Measurements from ENCODE around the gene DFFB. TPM values are rescaled to one million over a fixed set of nuclear protein-coding genes. Genes with fewer than 3 reads are reported as not detected.

Gene DFFB
- total RNA-seq, 4 donors from 2014 or later, result 0.51 to 17.9 (median 9.3) TPM

GRCh38 chr1:3907031-3907534 is 49.8 kb downstream of the DFFB start:
- no peak for TF ChIP-seq POLR2A (IDR thresholded peaks at IDR 0.05)
- TF ChIP-seq, protein P1, sequence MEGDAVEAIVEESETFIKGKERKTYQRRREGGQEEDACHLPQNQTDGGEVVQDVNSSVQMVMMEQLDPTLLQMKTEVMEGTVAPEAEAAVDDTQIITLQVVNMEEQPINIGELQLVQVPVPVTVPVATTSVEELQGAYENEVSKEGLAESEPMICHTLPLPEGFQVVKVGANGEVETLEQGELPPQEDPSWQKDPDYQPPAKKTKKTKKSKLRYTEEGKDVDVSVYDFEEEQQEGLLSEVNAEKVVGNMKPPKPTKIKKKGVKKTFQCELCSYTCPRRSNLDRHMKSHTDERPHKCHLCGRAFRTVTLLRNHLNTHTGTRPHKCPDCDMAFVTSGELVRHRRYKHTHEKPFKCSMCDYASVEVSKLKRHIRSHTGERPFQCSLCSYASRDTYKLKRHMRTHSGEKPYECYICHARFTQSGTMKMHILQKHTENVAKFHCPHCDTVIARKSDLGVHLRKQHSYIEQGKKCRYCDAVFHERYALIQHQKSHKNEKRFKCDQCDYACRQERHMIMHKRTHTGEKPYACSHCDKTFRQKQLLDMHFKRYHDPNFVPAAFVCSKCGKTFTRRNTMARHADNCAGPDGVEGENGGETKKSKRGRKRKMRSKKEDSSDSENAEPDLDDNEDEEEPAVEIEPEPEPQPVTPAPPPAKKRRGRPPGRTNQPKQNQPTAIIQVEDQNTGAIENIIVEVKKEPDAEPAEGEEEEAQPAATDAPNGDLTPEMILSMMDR (IDR thresholded peaks at IDR 0.05), result no peak
- Histone ChIP-seq H3K4me3 (no peak overlapping the region), H3K27ac (no peak overlapping the region), H3K36me3 (no peaks in the 10 kb centered on the region), H3K27me3 (no peaks in the 10 kb centered on the region), H3K9me3 (no peaks in the 10 kb centered on the region), H3K4me1 (no peaks in the 10 kb centered on the region)
- intact Hi-C loops (cut with DNase I; ENCODE audit: low total_unique reads), result no loop called here
- no peak for DNase-seq

GRCh38 chr1:3907621-3908165 is 50.4 kb downstream of the DFFB start:
- no peak for TF ChIP-seq POLR2A (IDR thresholded peaks at IDR 0.05)
- TF ChIP-seq, protein P1 (IDR thresholded peaks at IDR 0.05), result no peak
- no peaks in the 10 kb centered on the region for H3K4me1 ChIP-seq
- H3K27me3 ChIP-seq, result no peaks in the 10 kb centered on the region
- H3K4me3 ChIP-seq, result no peak overlapping the region
- H3K9me3 ChIP-seq, result no peaks in the 10 kb centered on the region
- intact Hi-C loops (cut with DNase I; ENCODE audit: low total_unique reads), result no loop called here
- no peak overlapping the region for H3K27ac ChIP-seq
- no peaks in the 10 kb centered on the region for H3K36me3 ChIP-seq
- no peak for DNase-seq

GRCh38 chr1:3908886-3909517 is 51.7 kb downstream of the DFFB start:
- no peak for DNase-seq
- no peaks in the 10 kb centered on the region for H3K4me1 ChIP-seq

DNA sequence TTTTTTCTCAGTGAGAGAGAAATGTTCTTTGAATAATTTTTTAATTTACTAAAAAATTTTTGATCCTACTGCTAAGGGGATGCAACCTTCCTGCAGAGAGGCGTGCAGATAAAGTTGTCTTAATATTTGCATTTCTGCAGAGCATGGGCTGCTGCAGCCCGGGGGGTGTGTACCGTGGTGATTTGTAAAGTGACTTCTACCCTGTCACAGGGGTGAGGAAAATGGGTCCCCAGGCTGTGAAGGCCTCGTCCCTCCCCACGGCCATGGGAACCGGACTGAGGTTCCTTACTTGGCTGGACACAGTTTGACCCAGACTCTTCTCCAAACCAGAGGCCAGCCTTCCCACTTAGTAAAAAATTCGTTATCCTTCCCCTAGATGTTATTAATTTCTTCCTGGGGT is 52.3 kb downstream of the DFFB start:
- Histone ChIP-seq H3K4me1 (no peaks in the 10 kb centered on the region), H3K27ac (no peak overlapping the region), H3K4me3 (no peak overlapping the region), H3K27me3 (no peaks in the 10 kb centered on the region), H3K9me3 (no peaks in the 10 kb centered on the region), H3K36me3 (no peaks in the 10 kb centered on the region)
- intact Hi-C loops (cut with DNase I; ENCODE audit: low total_unique reads), result no loop called here
- no peak for TF ChIP-seq POLR2A (IDR thresholded peaks at IDR 0.05)
- TF ChIP-seq, protein P1 (IDR thresholded peaks at IDR 0.05), result no peak
- no peak for DNase-seq

More at GRCh38 chr1:3908886-3909517, 51.7 kb downstream of the DFFB start:
- Histone ChIP-seq H3K27me3 (no peaks in the 10 kb centered on the region), H3K4me3 (no peak overlapping the region), H3K36me3 (no peaks in the 10 kb centered on the region), H3K27ac (no peak overlapping the region), H3K9me3 (no peaks in the 10 kb centered on the region)
- intact Hi-C loops (cut with DNase I; ENCODE audit: low total_unique reads), result no loop called here
- TF ChIP-seq, protein P1 (IDR thresholded peaks at IDR 0.05), result no peak
- TF ChIP-seq POLR2A (IDR thresholded peaks at IDR 0.05), result no peak

DNA sequence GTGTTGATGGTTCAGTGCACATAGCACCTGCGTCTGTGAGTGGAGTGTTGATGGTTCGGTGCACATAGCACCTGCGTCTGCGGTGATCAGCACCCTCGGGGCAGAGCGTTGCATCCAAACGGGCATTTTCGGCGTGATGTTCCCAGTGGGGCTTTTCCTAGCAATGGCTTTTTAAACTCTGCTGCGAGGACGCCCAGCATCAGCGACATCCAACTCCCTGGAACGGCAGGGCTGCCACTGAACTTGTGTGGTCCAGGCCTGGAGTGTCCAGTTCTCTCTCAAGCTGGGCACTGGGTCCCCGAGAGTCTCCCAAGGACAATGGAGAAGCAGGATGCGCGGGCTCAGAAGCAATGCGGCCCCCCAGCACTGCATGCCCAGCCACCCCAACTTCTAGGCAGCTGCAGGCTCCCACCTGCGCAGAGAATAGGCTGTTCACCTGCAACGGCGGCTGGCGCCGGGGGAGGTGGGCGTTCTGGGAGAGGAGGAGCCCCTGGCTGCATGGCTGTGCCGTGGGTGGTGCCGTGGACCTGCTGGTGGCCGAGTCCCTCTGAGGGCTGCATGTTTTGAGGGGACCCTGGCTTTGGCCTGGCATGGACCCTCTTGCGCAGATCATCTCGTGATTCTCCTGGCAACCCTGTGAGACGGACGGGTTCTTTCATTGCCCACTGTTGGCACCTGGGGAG is 52.9 kb downstream of the DFFB start:
- intact Hi-C loops (cut with DNase I; ENCODE audit: low total_unique reads), result no loop called here
- Histone ChIP-seq H3K27me3 (no peaks in the 10 kb centered on the region), H3K36me3 (no peaks in the 10 kb centered on the region), H3K4me3 (no peak overlapping the region), H3K9me3 (no peaks in the 10 kb centered on the region), H3K4me1 (no peaks in the 10 kb centered on the region), H3K27ac (no peak overlapping the region)
- no peak for DNase-seq
- no peak for TF ChIP-seq POLR2A (IDR thresholded peaks at IDR 0.05)
- TF ChIP-seq, protein P1 (IDR thresholded peaks at IDR 0.05), result no peak
